ENCODE results near the gene OSBPL9. TPM values are rescaled to one million over a fixed set of nuclear protein-coding genes. Genes with fewer than 3 reads are reported as not detected.

The OSBPL9 gene
- total and polyA plus RNA-seq, 10 of the 15 experiments (the other 5 are each of a cell fraction or from before 2014, with no cell fraction given): 25.9 to 156 (median 108) TPM

DNA sequence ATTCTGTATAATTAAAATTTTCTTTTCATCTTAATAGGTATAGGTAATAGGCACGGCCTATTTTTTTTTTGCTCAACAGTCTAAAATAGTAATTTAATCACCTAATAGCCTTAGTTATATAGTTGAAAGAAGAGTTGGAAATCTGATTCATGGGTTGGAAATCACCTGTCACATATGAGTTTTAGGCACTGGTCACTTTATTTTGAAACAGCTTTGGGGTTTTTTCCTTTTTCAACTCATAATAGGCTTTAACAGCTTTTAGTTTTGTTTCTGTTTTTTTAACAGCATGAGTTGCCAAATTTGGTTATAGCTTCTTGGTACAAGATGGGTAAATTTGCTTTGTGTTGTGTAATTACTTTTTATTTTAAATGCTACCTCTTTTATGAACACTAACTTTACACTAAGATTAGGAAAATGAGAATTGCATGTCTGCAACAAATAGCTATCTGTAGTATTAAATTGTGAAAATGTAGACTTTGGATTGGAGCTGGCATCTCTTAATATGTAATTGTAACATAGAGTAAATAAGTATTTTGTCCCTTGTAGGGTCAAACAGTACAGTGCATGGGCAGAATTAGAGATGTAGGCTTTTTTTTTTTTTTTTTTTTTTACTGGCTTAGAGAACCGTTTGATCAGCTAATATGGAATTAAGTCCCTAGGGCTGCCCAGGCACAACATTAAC, 109.8 kb downstream of the OSBPL9 start (continued):
- TF ChIP-seq, protein P1, sequence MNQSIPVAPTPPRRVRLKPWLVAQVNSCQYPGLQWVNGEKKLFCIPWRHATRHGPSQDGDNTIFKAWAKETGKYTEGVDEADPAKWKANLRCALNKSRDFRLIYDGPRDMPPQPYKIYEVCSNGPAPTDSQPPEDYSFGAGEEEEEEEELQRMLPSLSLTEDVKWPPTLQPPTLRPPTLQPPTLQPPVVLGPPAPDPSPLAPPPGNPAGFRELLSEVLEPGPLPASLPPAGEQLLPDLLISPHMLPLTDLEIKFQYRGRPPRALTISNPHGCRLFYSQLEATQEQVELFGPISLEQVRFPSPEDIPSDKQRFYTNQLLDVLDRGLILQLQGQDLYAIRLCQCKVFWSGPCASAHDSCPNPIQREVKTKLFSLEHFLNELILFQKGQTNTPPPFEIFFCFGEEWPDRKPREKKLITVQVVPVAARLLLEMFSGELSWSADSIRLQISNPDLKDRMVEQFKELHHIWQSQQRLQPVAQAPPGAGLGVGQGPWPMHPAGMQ (IDR thresholded peaks at IDR 0.05; ENCODE audit: borderline replicate concordance): no peak
- 0 out of 2 replicates have a peak, but pooled peaks have one; percentile 39 for TF ChIP-seq TBL1XR1 (IDR thresholded peaks at IDR 0.05; ENCODE audit: low read depth, low read length)
- TF ChIP-seq BRCA1 (IDR thresholded peaks at IDR 0.05; ENCODE audit: low read depth, low read length): no peak
- peak; percentile 50; the same call in 1 of the 2 replicates for TF ChIP-seq RUNX3 (IDR thresholded peaks at IDR 0.05; ENCODE audit: low read length)
- TF ChIP-seq, protein P2, sequence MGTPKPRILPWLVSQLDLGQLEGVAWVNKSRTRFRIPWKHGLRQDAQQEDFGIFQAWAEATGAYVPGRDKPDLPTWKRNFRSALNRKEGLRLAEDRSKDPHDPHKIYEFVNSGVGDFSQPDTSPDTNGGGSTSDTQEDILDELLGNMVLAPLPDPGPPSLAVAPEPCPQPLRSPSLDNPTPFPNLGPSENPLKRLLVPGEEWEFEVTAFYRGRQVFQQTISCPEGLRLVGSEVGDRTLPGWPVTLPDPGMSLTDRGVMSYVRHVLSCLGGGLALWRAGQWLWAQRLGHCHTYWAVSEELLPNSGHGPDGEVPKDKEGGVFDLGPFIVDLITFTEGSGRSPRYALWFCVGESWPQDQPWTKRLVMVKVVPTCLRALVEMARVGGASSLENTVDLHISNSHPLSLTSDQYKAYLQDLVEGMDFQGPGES (IDR thresholded peaks at IDR 0.05): no peak
- TF ChIP-seq ETV6 (conservative IDR thresholded peaks at IDR 0.05 in 1 of 2, IDR thresholded peaks at IDR 0.05 in 1 of 2; ENCODE audit: borderline replicate concordance in 1 of 2, low read depth in 1 of 2): no peak
- TF ChIP-seq SRF (IDR thresholded peaks at IDR 0.05; ENCODE audit: low read depth in 2 of 2, low read length in 2 of 2): peak in 1 of 2 experiments; percentile 80; a peak in 1 of 4 replicates
- TF ChIP-seq SMAD5 (IDR thresholded peaks at IDR 0.05; ENCODE audit: low read depth): no peak
- no peak for TF ChIP-seq KAT2A (conservative IDR thresholded peaks at IDR 0.05; ENCODE audit: control insufficient read depth, low read depth, low read length)
- TF ChIP-seq, protein P3, sequence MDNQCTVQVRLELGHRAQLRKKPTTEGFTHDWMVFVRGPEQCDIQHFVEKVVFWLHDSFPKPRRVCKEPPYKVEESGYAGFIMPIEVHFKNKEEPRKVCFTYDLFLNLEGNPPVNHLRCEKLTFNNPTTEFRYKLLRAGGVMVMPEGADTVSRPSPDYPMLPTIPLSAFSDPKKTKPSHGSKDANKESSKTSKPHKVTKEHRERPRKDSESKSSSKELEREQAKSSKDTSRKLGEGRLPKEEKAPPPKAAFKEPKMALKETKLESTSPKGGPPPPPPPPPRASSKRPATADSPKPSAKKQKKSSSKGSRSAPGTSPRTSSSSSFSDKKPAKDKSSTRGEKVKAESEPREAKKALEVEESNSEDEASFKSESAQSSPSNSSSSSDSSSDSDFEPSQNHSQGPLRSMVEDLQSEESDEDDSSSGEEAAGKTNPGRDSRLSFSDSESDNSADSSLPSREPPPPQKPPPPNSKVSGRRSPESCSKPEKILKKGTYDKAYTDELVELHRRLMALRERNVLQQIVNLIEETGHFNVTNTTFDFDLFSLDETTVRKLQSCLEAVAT (IDR thresholded peaks at IDR 0.05): no peak
- TF ChIP-seq SUZ12 (IDR thresholded peaks at IDR 0.05; ENCODE audit: unreplicated experiment): no peak
- TF ChIP-seq NR2F1 (conservative IDR thresholded peaks at IDR 0.05): no peak
- TF ChIP-seq ATF3 (IDR thresholded peaks at IDR 0.05; ENCODE audit: borderline replicate concordance, extremely low read depth, low read depth, low read length): no peak
- no peak for TF ChIP-seq SMC3 (IDR thresholded peaks at IDR 0.05; ENCODE audit: borderline replicate concordance, low read length)
- TF ChIP-seq RAD51 (IDR thresholded peaks at IDR 0.05): no peak
- TF ChIP-seq STAT3 (IDR thresholded peaks at IDR 0.05; ENCODE audit: low read depth, low read length): no peak
- no peak for TF ChIP-seq NFXL1 (IDR thresholded peaks at IDR 0.05; ENCODE audit: borderline replicate concordance)
- no peak for TF ChIP-seq TARDBP (IDR thresholded peaks at IDR 0.05; ENCODE audit: borderline replicate concordance)
- no peak for TF ChIP-seq ZNF24 (IDR thresholded peaks at IDR 0.05)
- TF ChIP-seq TCF12 (IDR thresholded peaks at IDR 0.05; ENCODE audit: low read depth, low read length): no peak
- TF ChIP-seq KLF5 (IDR thresholded peaks at IDR 0.05; ENCODE audit: partially characterized antibody): no peak
- TF ChIP-seq FOS (IDR thresholded peaks at IDR 0.05; ENCODE audit: borderline replicate concordance, extremely low read depth, insufficient read length): no peak
- TF ChIP-seq, protein P4, sequence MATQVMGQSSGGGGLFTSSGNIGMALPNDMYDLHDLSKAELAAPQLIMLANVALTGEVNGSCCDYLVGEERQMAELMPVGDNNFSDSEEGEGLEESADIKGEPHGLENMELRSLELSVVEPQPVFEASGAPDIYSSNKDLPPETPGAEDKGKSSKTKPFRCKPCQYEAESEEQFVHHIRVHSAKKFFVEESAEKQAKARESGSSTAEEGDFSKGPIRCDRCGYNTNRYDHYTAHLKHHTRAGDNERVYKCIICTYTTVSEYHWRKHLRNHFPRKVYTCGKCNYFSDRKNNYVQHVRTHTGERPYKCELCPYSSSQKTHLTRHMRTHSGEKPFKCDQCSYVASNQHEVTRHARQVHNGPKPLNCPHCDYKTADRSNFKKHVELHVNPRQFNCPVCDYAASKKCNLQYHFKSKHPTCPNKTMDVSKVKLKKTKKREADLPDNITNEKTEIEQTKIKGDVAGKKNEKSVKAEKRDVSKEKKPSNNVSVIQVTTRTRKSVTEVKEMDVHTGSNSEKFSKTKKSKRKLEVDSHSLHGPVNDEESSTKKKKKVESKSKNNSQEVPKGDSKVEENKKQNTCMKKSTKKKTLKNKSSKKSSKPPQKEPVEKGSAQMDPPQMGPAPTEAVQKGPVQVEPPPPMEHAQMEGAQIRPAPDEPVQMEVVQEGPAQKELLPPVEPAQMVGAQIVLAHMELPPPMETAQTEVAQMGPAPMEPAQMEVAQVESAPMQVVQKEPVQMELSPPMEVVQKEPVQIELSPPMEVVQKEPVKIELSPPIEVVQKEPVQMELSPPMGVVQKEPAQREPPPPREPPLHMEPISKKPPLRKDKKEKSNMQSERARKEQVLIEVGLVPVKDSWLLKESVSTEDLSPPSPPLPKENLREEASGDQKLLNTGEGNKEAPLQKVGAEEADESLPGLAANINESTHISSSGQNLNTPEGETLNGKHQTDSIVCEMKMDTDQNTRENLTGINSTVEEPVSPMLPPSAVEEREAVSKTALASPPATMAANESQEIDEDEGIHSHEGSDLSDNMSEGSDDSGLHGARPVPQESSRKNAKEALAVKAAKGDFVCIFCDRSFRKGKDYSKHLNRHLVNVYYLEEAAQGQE (IDR thresholded peaks at IDR 0.05; ENCODE audit: low read depth, low read length): no peak
- TF ChIP-seq NRF1 (conservative IDR thresholded peaks at IDR 0.05; ENCODE audit: low read depth, low read length): no peak
